Muscle of leg (tissue), 11 donors: Measurements from ENCODE around the gene ORMDL2. TPM values are rescaled to one million over a fixed set of nuclear protein-coding genes. Genes with fewer than 3 reads are reported as not detected.
"Not testable (repeated sequence)": the region's sequence is repeated elsewhere in the genome, so short reads cannot be mapped to it uniquely, and the experiment has no call there.

Source experiments
- DNase-seq: peaks from one replicate; pipeline ENCODE4 v3.0.0; 2013
- H3K27ac ChIP-seq: one replicate; pipeline ENCODE4 v1.5.1; 2013; ENCODE audit warnings: mild to moderate bottlenecking, low read length, control low read depth
- H3K27me3 ChIP-seq: one replicate; pipeline ENCODE4 v1.6.1; 2013; ENCODE audit warnings: low read length; ENCODE audit not compliant: control insufficient read depth, insufficient read depth
- H3K36me3 ChIP-seq: one replicate; pipeline ENCODE4 v1.6.1; 2013; ENCODE audit warnings: low read length; ENCODE audit not compliant: control insufficient read depth, insufficient read depth
- H3K4me1 ChIP-seq: one replicate; pipeline ENCODE4 v1.6.1; 2013; ENCODE audit warnings: low read length; ENCODE audit not compliant: control insufficient read depth, insufficient read depth
- H3K4me3 ChIP-seq: one replicate; pipeline ENCODE4 v1.5.1; 2013; ENCODE audit warnings: low read length, control low read depth
- H3K9me3 ChIP-seq: replicated peaks from 2 replicates; pipeline ENCODE4 v1.6.1; 2013; ENCODE audit warnings: low read depth, low read length; ENCODE audit not compliant: control insufficient read depth
- WGBS: methylation state at CpG from one replicate; pipeline ENCODE4 v1.1.5; 2013; ENCODE audit warnings: missing lambda C conversion rate; ENCODE audit not compliant: insufficient coverage; 5-methylcytosine and 5-hydroxymethylcytosine counted together
- polyA plus RNA-seq, 8 donors: library from polyadenylated mRNA; unstranded; fragments of 120-200 nt; gene quantifications; one replicate each; pipeline versions ENCODE4 v1.2.1 to v1.2.3, GENCODE V29; 2013; ENCODE audit warnings: inconsistent platforms in 1 of 8, low replicate concordance in 1 of 8; ENCODE audit not compliant: insufficient read length in 8 of 8, insufficient read depth in 1 of 8
- total RNA-seq: library from RNA; stranded (reverse); fragments of 120-200 nt; gene quantifications from one replicate; pipeline ENCODE4 v1.2.4, GENCODE V29; 2013

The ORMDL2 gene
- total and polyA plus RNA-seq, 9 donors: 13.5 to 19.3 (median 17.3) TPM

DNA sequence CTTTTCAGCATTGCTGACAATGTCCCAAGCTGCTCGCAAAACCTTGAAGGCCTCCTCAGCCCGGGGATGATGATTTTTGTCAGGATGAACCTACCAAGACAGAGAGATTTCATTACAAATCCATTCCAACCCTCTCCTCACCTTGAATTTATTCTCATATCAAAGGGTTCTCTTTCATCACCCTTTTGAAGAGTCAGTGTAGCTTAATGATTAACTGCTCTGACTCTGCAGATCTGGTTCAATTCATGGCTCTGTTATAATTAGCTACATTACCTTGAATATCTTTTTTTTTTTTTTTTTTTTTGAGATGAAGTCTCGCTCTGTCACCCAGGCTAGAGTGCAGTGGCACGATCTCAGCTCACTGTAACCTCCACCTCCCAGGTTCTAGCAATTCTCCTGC, 5.6 kb downstream of the ORMDL2 start:
- Histone ChIP-seq H3K4me1 (peaks cover 19% of the 10 kb centered on the region), H3K27ac (no peak overlapping the region), H3K9me3 (no peaks in the 10 kb centered on the region), H3K36me3 (peaks cover 51% of the 10 kb centered on the region), H3K27me3 (no peaks in the 10 kb centered on the region), H3K4me3 (no peak overlapping the region)
- no peak for DNase-seq
- WGBS: no CpG with 5 or more reads among the region's 4 CpGs

DNA sequence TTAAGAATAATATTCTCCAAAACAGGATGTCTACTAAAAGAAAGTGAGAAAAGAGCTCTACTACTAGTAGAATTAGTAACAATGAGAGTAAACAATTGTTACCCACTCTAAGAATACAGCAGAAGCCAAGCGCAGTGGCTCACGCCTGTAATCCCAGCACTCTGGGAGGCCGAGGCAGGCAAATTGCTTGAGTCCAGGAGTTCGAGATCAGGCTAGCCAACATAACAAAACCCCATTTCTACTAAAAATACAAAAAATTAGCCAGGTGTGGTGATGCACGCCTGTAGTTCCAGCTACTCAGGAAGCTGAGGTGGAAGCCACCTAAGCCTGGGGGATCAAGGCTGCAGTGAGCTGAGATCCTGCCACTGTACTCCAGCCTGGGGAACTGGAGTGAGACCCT, 6.9 kb downstream of the ORMDL2 start:
- peaks cover 21% of the 10 kb centered on the region for H3K4me1 ChIP-seq

DNA sequence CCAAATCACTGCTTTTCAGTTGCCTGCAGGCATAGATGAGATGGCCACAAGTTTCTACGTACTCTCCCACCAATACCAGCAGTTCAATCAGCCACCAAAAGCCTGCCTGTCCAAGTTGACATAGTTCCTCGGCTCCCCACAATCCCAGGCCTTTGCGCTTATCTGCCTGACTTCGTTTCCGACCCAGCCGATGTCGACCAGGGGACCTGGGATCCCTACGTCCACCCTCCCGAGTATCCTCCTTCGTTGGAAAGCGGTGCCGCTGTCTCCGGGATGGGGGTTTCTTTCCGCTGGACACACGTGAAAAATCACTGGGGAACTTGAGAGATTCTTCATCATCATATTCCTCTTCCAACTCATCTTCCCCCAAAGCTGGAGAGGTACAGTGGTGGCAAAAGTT, 10.0 kb downstream of the ORMDL2 start:
- H3K27ac ChIP-seq: no peak overlapping the region
- peaks cover 36% of the 10 kb centered on the region for H3K4me1 ChIP-seq
- H3K4me3 ChIP-seq: no peak overlapping the region
- WGBS: 89% methylated on average over 10 of the region's 15 CpGs
- H3K9me3 ChIP-seq: no peaks in the 10 kb centered on the region
- H3K36me3 ChIP-seq: peaks cover 17% of the 10 kb centered on the region
- no peaks in the 10 kb centered on the region for H3K27me3 ChIP-seq
- no peak for DNase-seq

More for the DNA sequence above, 6.9 kb downstream of the ORMDL2 start:
- H3K27me3 ChIP-seq: no peaks in the 10 kb centered on the region
- H3K9me3 ChIP-seq: no peaks in the 10 kb centered on the region
- H3K4me3 ChIP-seq: no peak overlapping the region
- no peak overlapping the region for H3K27ac ChIP-seq
- H3K36me3 ChIP-seq: peaks cover 44% of the 10 kb centered on the region
- WGBS: no CpG with 5 or more reads among the region's 5 CpGs
- DNase-seq: no peak

DNA sequence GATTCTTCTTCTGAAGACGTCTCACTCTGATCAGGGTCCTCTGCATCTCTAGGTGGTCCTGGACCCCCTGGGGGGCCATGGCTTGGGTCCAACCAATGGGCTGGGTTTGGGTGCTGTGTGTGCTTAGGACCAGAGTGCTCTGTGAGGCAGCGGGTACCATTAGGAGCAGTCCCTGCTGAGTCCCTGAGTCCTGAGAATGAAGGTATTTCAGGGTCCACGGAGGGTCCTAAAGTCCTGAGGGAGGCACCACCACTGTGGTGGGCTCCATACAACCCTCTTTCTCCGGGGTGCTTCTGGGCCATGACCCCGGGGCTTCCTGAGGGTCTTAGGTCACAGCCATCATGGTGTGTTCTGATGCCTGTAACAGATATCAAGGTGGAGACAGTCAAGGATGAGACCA, 10.5 kb downstream of the ORMDL2 start:
- H3K27ac ChIP-seq: peak overlapping the region; percentile 86
- H3K27me3 ChIP-seq: no peaks in the 10 kb centered on the region
- no peak for DNase-seq
- no peak overlapping the region for H3K4me3 ChIP-seq
- peaks cover 14% of the 10 kb centered on the region for H3K36me3 ChIP-seq
- 78% methylated on average over 4 of the region's 5 CpGs for WGBS
- peaks cover 38% of the 10 kb centered on the region for H3K4me1 ChIP-seq
- no peaks in the 10 kb centered on the region for H3K9me3 ChIP-seq

DNA sequence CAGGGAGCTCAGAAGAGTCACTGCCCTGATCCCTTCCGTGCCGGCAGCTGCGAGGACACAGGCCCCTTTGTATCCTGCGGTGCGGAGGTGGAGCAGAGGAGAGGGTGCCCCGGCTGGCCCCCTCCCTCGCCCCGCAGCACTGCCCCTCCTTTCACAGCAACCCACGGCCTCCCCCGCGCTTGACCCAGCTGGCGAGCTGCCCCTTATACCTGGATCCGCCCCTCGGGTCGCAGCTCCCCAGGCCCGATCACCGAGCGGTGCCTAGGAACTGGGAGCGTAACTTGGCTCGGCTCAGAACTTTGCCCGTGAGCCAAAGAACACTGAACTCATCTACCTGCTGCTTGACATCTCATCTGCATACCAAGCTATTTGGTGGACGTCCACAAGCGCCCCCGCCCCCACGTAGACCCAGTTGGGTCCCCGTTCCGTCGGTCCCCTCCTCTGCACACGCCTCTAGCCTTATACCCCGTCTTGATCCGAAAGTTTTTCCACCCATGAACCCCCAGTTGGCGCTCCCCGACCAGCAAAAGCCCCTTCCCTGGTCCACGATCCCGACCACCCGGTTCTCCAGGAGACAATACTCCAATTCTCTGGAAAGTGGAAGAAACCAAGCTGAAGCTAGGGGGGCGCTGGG, 12.2 kb downstream of the ORMDL2 start:
- H3K27me3 ChIP-seq: no peaks in the 10 kb centered on the region
- H3K36me3 ChIP-seq: peaks cover 17% of the 10 kb centered on the region
- peaks cover 38% of the 10 kb centered on the region for H3K4me1 ChIP-seq
- peak overlapping the region; percentile 99 for H3K27ac ChIP-seq
- DNase-seq: no peak
- H3K4me3 ChIP-seq: peak overlapping the region; percentile 96
- WGBS: 0% methylated on average over 32 of the region's 37 CpGs
- H3K9me3 ChIP-seq: no peaks in the 10 kb centered on the region

DNA sequence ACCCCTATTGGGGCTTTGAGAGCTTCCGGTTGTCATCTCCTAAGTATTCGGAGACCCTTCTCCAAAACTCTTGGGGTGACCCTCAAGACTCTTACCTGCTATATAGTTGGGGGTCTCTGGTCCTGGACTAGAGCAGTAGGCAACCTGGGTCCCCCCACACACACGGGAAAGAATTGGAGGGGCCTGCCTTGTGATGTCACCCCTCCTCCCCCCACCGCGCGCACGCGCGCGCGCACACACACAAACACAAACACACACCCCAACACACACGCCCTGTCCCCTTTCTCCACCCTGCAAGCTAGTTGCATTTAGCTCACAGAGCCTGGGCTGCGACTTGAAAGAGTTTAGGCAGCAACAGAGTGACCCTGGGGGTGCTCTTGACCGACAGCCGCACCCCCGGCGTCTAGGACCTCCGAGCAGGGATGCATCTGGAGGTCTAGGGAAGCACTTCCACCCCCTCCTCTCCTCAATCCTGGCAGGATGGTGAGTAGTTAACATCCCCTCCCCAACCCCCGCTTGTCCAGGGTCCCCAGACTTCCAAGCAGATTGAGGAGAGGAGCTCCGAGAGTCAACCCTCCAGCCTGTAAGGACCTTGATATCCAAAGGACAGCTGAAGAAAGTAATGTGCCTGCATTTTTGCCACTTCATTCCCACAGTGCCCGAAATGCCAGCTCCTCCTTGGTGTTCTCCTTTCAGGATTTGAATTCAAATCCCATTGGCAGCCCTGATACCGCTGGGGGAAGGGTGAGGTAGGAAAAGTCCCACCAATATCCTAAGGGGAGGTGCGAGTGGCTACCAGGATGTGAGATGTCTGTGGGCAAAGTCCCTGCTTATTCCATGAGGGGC, 13.0 kb downstream of the ORMDL2 start:
- Histone ChIP-seq H3K9me3 (no peaks in the 10 kb centered on the region), H3K36me3 (peaks cover 19% of the 10 kb centered on the region), H3K27ac (peak overlapping the region; percentile 99), H3K4me3 (peak overlapping the region; percentile 96), H3K27me3 (no peaks in the 10 kb centered on the region), H3K4me1 (peaks cover 38% of the 10 kb centered on the region)
- WGBS: 0% methylated on average over 17 of the region's 23 CpGs
- DNase-seq: peak; percentile 94

DNA sequence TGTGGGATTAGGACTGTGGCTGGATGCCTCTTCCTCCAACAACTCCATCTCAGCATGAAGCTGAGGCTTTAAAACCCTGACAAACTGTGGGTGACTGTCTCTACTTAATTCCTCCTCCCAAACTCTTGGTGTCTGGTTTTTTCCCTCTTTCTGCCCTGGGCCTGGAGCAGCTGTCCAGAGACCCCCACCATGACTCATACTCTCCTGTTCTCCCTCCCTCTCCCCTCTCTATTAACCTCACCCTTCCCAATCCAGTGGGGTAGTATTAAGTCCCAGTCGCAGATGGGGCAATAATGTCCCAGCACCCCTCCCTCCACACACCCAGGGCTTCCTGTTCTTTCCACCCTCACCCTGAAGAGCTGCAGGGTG, 13.6 kb downstream of the ORMDL2 start:
- DNase-seq: peak; percentile 74
- H3K4me3 ChIP-seq: peak overlapping the region; percentile 96
- H3K36me3 ChIP-seq: peaks cover 22% of the 10 kb centered on the region
- H3K27ac ChIP-seq: peak overlapping the region; percentile 99
- no CpG with 5 or more reads among the region's 1 CpG for WGBS
- peaks cover 36% of the 10 kb centered on the region for H3K4me1 ChIP-seq
- H3K9me3 ChIP-seq: no peaks in the 10 kb centered on the region
- no peaks in the 10 kb centered on the region for H3K27me3 ChIP-seq

DNA sequence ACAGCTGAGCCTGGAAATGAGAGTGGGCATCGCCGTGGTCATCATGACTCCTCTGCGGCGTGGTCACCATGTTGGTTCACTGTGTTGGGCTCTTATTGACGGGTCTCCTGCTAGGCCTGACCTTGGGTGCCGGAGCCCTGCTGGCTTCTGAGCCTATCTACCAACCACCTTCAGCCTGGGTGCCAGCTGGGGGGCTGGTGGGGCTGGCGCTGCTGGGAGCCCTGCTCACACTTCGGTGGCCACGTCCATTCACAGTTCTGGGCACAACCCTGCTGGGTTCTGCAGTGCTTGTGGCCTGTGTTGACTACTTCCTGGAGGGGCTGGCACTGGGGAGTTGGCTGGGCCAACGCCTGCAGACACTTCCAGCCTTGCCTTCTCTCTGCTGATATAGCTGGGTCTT, 15.2 kb downstream of the ORMDL2 start:
- WGBS: 96% methylated on average over 9 of the region's 10 CpGs
- Histone ChIP-seq H3K4me3 (no peak overlapping the region), H3K36me3 (peaks cover 14% of the 10 kb centered on the region), H3K27me3 (no peaks in the 10 kb centered on the region), H3K9me3 (no peaks in the 10 kb centered on the region), H3K4me1 (peaks cover 26% of the 10 kb centered on the region), H3K27ac (no peak overlapping the region)
- DNase-seq: no peak

DNA sequence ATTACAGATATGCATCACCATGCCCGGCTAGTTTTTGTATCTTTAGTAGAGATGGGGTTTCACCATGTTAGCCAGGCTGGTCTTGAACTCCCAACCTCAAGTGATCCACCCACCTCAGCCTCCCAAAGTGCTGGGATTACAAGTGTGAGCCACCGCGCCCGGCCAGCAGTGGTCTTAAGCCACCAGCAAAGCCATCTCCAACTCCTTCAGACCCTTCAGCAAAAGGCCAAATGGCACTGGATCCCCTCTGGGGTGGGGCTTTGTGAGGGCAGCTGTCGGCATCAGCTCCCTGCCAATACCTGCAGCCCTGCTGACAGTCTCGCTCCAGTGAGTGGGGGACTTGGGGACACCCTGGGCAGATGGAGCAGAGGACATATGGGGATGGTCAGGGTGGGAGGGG, 16.6 kb downstream of the ORMDL2 start:
- not testable (repeated sequence) for H3K27ac ChIP-seq, DNase-seq, H3K27me3 ChIP-seq, H3K4me3 ChIP-seq, H3K9me3 ChIP-seq
- Histone ChIP-seq H3K4me1 (peaks cover 17% of the 10 kb centered on the region), H3K36me3 (peaks cover 14% of the 10 kb centered on the region)
- 97% methylated on average over 4 of the region's 6 CpGs for WGBS

DNA sequence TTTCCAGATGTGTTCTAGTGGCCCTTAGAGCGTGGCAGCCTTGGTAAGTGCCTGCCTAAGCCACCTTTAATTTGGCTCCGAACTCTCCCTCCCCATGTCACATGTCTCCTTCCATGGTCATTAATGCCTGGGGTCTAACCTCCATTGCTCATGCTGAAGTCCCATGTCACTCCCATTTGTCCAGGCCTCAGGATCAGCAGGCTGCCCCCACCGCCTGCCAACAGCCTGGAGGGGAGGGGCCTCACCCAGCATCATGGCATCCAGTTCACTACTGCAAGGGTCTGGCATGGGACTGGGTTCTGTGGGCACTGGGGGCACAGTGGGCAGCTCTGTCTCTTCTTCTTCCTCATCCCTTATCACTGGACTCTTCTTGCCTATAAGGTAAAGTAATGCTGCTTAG, 20.5 kb downstream of the ORMDL2 start:
- WGBS: 86% methylated on average over 3 of the region's 3 CpGs
- H3K27ac ChIP-seq: no peak overlapping the region
- H3K9me3 ChIP-seq: no peaks in the 10 kb centered on the region
- no peak for DNase-seq
- no peak overlapping the region for H3K4me3 ChIP-seq
- H3K27me3 ChIP-seq: peaks cover 2% of the 10 kb centered on the region
- H3K36me3 ChIP-seq: peaks cover 12% of the 10 kb centered on the region
- H3K4me1 ChIP-seq: peaks cover 5% of the 10 kb centered on the region
